LHCN-M2 (cell line): ENCODE data around the gene C21orf58. TPM values are rescaled to one million over a fixed set of nuclear protein-coding genes. Genes with fewer than 3 reads are reported as not detected.
A peak's percentile ranks its signal among the peaks of the same experiment; 100 is the strongest.

Experiments used
- DNase-seq: peaks from one replicate; pipeline ENCODE4 v3.0.0-alpha.2; 2012; ENCODE audit warnings: low read depth
- total RNA-seq: library from RNA; depleted of rRNA; stranded (reverse); fragments of >200 nt; gene quantifications from 2 replicates; pipeline ENCODE4 v1.2.3, GENCODE V29; 2014

C21orf58 gene
- total RNA-seq, 1 experiment from 2014 or later: 17.2 TPM

DNA sequence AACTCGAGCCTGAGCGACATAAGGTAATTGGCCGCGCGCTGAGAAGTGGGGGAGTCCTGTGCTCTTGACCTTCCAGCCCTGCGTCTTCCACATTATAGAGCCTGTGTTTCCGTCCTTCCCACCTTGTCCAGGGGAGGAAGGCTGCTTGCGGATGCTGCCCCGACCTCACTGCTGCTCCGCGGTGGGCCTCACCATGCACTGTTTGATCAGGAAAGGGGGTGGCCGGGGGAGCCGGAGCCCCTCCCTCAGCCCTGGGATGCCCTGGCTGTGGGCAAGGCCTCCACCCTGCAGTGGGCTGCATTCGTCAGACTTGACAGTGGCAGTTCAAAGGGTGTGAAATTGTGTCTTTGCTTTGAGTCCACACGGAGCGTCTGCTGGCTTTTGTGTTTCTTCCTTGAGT is 30.4 kb upstream of the C21orf58 start:
- no peak for DNase-seq

DNA sequence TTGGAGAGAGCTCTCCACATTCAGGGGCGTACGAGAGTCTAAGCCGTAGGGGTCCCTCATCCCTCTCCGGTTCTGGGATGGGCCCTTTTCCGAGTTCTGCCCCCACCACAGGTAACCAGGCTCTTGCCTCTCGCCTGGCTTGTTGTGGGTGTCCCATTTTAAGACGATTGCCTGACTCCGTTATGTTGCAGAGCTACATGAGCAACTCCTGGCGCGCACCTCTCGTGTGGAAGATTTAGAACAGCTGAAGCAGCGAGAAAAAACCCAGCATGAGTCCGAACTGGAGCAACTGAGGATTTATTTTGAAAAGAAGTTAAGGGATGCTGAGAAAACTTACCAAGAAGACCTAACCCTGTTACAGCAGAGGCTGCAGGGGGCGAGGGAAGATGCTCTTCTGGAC is 29.2 kb upstream of the C21orf58 start:
- peak; percentile 33 for DNase-seq

DNA sequence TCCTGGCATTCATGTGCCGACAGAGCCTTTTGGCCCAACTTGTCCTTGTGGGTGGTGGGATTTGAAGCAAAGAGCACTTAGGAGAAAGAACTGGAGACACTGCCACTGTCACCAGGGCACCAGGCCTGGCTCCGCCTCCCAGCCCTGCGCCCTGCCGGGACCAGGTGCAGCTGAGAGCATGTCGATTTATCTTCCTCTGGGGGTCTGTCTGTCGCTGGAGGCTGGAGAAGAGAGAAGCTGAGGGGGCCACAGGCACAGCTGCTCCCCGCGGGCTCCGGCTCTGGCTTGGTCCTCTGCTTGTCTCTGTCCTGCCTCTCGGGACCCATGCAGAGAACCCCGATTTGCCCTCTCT is 28.5 kb upstream of the C21orf58 start:
- DNase-seq: no peak

DNA sequence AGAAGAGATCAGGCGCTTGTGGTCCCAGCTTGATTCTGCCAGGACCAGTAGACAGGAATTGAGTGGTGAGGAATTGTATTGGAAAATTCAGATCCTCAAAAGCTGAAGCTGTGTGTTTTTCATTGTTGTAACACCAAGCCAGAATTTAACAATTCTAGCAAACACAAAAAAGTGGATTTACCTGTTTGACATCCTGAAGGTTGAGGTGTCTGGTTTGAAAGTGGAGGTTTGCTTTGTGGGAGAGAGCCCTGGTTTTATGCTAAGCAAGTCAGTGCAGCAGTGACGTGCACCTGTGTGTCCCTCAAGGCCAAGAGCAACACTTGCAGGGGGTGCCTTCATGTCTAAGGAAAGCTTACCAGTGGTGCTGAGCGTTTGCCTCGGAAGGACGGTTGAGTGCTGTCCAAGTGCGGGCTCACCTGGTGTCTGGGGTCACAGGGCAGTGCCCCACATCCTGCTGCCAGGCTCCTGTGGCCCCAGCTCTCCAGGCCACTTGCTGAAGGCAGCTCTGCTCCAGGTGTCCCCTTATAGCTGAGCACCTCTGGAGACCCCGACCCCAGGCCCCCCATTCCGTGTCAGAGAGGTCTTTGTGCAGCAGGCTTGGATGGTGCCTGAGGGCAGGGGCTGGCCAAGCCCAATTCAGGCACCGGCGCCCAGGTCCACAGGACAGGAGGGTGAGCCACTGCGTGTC is 27.9 kb upstream of the C21orf58 start:
- DNase-seq: no peak

DNA sequence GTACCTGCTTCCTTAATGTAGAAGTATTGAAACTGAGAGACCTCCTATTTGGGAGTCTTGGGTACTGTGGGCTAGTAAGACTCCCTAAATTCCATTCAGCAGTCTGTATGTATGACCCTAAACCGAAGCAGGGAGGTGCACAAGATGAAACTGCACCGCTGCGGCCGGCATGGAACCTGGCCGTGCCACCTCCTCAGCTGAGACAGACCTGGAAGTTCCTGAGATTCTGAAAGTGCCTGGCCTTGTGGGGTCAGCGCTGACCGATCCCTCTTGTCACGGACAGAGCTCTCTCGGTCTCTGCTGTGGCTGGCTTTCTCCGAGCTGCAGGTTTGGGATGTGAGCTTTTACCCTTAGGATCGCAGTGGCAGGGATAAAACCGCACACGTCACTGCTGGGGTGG is 27.3 kb upstream of the C21orf58 start:
- no peak for DNase-seq

DNA sequence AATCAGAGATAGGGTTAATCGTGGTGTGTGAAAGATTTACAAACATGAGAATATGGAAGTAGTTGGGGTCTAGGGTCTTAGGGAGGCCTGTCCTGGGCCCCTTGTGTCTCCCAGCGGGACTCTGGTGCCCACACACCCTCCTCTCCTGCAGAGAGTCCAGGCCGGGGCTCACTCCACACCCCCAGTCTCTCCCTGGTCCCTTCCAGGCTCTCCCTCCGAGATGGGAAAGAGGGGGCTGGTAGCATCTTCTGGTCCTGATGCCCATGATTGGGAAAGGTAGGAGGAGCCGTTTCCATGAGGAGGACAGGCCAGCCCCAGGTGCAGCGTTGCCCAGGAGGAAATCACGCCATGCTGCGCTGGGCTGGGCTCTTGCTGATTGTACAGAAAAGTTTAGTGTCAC is 26.9 kb upstream of the C21orf58 start:
- DNase-seq: no peak

DNA sequence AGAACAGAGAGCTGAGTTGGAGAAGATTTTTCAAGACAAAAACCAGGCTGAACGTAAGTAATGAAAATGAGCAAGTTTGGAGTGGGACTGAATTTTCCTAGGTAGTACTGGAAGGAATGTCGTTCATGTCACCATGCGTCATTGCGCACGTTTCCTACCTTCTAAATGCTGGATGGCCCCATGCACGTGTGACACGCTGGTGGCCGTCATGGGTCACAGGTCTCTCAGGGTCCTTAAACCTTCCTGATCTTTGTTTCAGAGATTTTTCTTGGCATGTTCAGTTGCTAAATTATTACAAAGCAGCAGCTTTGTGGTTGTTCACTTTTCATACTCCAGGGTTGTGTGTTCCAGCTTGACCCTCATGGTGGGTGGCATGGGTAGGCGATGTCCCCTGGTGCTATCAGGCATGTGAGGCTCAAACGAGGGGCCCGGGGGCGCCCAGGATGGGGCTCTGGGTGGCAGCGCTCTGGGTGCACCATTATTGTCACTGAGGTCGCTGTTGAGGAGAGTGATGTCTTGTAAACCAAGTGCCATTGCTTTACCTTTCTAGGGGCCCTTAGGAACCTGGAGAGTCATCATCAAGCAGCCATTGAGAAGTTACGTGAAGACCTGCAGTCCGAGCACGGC is 25.6 kb upstream of the C21orf58 start:
- no peak for DNase-seq

DNA sequence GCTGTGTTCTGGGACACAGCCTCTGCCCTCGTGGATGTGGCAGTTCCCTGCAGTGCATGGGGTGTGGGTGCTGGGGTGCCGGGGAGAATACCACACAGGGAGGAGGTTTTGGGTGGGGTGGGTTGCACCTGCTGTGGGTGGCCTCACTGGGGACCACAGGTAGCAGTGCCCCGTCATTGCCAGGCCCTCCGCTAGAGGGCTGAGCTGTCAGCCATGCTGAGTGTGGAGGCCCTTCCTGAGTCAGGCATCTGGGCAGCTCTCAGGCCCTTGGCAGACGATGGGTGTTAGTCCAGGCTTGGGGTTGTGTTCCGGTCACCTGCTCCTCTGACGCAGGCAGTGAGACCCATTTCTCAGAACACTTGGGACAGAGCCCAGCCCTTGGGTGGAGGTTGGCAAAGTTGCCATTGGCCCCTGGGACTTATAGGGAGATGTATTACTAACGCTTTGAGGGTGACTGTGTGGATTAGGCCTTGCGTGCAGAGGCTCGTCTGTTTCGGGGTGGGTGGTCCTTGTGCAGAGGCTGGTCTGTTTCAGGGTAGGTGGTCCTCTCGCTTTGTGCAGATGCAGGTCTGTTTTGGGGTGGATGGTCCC is 24.2 kb upstream of the C21orf58 start:
- DNase-seq: peak; percentile 17

DNA sequence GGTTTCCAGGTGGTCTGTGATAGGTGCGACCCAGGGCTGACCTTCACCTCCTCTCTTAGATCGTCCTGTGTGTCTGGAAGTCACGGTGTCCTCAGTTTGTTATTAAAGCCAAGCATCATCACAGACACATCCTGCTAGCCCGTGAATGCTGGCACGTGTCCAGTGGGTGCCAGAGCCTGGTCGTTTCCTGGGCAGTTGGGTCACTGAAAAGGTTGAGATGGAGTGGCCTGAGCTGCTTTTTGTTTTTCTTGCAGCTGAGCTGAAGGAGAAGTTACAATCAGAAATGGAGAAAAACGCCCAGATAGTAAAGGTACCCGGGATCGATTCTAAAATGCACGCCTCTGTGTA is 23.5 kb upstream of the C21orf58 start:
- no peak for DNase-seq

DNA sequence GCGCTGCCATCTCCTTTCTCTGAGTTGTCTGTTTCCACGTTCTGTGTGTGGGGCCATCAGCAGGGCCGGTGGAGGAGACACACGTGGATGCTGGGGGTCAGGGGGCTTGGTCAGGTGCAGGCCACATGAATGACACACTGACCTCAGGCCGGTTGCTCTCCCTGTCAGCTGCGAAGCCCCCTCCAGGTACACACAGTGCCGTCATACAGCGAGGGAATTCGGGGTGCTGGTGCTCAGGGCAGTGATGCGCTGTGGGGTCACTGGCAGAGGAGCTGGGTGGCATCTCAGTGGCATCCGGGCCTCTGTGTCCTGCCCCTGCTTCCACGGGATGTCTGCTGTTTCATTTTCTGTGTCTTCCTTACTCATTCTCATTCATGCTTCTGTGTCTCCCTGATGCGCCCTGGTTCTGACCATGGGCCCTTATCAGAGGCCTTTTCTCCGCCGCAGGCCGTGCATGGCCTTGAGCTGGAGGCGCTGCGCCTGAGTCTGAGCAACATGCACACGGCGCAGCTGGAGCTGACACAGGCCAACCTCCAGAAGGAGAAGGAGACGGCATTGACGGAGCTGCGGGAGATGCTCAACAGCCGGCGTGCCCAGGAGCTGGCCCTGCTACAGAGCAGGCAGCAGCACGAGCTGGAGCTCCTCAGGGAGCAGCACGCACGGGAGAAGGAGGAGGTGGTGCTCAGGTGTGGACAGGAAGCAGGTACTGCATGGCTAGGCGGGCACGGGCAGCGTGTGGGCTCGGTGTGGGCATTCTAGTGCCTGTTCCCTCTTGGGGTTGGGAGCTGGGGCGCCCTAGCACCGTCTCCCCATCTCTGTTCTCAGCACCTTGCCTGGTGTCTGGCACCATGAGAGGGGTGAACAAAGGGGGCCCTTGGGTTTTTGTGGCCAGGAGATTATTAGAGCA is 22.9 kb upstream of the C21orf58 start:
- DNase-seq: no peak

DNA sequence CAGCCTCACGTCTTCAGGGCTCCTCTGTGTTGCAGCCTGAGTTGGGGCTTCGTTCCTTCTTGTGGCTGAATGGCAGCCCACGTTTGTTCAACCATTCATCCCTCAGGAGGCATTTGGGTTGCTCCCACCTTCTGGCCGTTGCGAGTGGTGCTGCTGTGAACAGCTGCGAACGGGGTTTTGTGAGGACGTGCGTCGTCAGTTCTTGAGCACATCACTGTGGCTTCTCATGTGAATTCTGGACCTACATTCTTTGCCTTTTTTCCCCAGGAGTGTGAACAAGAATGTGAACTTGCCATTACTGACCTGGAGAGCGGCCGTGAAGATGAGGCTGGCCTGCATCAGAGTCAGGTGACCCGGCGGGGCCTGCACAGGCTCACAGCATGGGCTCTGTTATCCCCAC is 22.2 kb upstream of the C21orf58 start:
- no peak for DNase-seq

DNA sequence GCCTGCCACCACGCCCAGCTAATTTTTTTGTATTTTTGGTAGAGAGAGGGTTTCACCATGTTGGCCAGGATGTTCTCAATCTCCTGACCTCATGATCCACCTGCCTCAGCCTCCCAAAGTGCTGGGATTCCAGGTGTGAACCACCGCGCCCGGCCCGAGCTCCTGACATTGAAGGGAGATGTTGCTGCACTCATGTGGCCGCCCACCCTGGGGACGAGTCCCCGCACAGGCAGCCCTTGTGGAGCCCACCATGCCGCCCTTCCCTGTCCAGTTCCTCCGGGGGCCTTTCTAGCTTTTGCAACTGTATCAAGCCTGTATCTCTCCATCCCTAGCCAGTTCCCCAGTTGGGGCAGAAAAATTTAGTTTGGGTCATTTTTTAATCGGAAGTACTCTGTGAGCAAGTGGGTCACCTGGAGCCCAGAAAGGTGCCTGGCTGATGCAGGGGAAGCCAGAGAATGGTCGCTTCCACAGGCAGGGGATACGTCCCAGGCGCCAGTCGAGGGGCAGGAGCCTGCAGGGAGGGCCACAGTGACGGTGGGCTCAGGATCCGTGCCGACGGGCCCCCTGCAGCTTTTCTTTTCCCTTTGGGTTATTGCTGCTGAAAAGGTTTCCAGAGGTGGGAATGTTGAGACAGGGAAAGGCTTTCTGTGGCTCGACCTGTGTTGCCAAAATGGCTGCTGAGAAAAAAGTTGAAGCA is 20.7 kb upstream of the C21orf58 start:
- no peak for DNase-seq

DNA sequence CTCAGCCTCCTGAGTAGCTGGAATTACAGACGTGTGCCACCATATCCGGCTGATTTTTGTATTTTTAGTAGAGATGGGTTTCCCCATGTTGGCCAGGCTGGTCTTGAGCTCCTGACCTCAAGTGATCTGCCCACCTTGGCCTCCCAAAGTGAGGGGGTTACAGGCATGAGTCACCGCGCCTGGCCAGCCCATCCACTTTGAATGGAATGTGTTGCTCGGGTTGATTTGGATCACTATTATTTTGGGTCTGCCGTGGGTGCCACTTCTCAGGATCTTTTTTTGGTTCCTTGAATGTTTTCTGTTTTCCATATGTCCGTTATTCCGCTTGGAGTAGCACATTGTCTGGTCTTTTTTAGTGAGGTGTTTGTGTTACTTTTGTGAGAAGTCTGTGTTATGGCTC is 17.3 kb upstream of the C21orf58 start:
- DNase-seq: no peak

DNA sequence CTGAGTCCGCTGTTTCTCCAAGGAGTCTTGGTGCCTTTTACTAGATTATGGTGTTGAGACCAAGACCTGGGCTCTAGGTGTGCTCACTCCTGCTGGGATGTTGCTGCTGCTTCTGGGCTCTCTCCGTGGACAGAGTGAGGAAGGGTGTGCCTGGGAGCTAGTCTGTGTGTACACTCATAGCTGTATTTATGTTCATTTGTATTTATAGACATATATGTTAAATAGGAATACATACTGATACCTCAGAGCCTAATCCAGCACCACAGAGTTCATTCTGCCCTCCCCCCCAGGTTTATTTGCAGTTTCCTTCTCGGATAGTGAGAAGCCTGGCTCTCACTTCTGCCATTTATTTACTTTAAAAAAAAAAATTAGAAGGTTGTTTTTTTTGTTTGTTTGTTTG is 12.9 kb upstream of the C21orf58 start:
- DNase-seq: no peak

DNA sequence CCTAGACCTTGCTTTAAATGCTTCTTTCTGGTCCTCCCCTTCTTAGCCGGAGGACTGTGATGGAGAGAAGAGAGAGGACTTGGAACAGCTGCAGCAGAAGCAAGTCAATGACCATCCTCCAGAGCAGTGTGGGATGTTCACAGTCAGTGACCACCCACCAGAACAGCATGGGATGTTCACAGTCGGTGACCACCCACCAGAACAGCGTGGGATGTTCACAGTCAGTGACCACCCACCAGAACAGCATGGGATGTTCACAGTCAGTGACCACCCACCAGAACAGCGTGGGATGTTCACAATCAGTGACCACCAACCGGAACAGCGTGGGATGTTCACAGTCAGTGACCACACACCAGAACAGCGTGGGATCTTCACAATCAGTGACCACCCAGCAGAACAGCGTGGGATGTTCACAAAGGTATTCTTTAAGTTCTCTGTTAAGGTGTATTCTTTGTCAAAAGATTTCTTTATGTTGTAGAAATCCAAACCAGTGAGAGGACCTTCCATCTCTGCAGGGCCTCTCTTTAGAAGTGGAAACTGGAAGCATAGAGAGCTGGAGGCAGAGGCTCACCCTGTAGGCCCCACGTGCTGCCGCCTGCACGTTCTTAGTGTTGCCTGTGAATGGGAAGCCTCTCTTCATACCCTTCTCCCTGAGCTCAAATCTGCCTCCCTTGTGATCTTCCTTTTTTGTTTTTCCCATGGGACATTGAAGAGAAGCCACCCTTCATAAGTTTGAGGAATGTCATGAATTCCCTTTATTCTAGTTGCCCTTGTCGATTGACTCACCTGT is 10.9 kb upstream of the C21orf58 start:
- DNase-seq: no peak

DNA sequence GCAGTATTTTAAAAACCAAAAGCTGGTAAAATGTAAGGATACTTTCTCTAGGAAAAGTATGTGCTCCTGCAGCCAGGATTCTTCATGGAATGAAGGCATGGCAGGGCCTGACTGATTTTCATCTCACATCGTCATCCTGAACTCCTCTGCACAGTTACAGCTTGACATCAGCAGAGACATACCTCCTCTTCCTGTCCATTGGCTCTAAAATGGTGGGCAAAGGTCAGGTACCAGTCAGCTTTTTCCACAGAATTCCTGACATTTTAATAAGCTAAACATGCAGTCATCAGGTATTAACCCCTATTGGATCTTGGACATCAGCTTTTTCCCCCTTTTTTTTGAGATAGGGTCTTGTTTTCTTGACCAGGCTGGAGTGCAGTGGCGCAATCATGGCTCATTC is 6.1 kb upstream of the C21orf58 start:
- DNase-seq: no peak

DNA sequence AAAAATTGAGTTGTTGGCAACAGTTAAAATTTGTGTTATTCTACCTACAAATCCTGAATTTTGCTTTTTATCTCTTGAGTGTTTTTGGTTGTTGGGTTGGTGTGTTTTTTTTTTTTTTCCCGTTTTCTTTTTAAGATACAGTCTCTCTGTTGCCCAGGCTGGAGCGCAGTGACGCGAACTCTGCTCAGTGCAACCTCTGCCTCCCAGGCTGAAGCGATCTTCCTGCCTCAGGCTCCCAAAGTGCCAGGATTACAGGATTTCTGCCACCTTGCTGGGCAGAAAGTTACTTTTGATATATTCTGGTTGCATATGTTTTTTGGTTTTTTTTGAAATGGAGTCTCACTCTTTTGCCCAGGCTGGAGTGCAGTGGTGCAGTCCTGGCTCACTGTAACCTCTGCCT is 4.5 kb upstream of the C21orf58 start:
- no peak for DNase-seq

DNA sequence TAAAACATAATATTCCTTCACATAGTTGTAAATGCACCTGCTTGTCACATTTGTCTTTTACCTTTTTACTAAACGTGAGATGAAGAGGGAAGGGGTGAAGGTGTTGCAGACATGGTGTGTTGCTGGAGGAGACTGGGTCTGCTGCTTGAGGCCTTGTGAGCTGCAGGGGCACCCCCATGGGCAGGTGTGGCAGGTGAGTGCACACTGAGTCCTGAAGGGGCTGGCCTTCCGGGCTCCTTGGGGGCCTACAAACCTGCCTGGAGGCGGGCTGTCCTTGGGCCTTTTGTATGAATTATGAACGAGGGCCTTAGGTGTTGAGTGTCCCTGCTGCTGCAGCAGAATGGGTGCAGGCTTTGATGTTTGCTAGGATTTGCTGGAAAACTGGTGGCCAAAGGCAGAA is 4.0 kb upstream of the C21orf58 start:
- DNase-seq: no peak

DNA sequence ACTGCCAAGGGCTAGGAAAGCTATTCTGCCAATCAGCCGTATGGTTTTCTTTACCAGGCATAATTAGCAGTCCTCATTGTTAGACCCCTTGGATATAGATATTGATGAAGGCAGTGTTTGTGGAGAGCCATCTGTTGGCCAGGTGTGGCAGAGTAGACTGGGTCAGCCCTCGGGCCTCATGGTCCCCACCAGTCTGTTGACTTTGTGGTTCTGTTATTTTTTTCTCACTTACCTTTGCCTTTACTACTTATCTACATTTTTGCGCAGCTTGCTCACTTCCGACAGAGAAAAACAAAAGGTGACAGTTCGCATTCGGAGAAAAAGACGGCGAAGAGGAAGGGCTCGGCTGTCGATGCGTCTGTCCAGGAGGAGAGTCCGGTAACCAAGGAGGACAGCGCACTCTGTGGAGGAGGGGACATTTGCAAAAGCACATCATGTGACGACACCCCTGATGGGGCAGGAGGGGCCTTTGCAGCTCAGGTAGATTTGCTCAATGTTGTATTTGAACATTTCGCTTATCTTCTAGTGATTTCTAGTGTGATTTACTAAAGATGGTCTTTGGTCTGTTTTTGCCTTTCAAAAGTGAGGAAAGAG is 2.5 kb upstream of the C21orf58 start:
- DNase-seq: no peak

DNA sequence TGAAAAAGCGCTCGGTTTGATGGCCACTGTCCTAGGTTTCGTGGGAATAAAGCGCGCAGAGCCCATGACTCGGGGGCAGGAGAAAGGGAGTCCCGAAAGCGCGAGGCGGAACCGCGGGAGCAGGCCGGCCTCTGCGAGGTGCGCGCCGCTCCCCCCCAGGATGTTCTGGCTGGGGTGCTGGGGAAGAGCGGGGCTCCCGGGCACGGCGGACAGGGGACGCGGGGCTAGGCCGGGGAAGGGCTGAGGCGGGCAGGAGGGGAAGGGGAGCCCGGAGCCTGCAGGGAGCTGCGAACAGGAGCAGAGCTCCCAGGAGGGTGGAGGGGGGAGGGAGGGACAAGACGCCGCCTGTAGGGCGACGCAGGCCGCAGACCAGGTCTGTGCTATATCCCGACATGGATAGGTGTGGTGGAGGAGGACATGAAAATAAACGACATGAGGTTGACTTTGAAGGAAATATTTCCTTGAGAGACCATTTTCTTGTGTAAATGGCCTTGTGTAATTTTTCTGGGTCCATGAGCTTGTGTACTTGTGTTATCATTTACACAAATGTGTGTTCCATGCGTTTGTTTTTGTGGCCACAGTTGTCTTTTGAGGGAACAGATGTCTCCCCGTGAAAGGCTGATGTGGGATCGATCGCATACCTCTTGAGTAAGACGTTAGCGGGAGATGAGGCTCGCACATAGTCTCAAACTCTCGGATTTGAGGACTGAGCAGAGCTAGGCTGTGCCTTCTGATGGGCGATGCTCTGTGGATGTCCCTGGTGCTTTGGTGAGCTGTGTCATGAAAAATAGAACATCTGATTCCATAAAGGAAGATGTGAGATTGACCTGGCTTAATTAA is 1.6 kb upstream of the C21orf58 start:
- peak; percentile 29 for DNase-seq
